LNCaP clone FGC (cell line): ENCODE data around the gene KLC1.

Experiments used
- DNase-seq: peaks from one replicate; pipeline ENCODE4 v3.0.0-alpha.2; 2011; ENCODE audit warnings: low read depth
- H3K4me3 ChIP-seq: 2 replicates; pipeline ENCODE4 v1.5.1; 2011; ENCODE audit warnings: mild to moderate bottlenecking, low read depth, low read length, control low read depth
- TF ChIP-seq, protein P1 (sequence below): IDR thresholded peaks from 2 replicates; pipeline ENCODE4 v1.5.1; 2012; ENCODE audit warnings: mild to moderate bottlenecking; ENCODE audit not compliant: control insufficient read depth, insufficient read depth; ENCODE audit errors: extremely low read depth

Gene KLC1

GRCh38 chr14:103695296-103696069 is 66.5 kb downstream of the KLC1 start:
- no peak overlapping the region for H3K4me3 ChIP-seq
- TF ChIP-seq, protein P1, sequence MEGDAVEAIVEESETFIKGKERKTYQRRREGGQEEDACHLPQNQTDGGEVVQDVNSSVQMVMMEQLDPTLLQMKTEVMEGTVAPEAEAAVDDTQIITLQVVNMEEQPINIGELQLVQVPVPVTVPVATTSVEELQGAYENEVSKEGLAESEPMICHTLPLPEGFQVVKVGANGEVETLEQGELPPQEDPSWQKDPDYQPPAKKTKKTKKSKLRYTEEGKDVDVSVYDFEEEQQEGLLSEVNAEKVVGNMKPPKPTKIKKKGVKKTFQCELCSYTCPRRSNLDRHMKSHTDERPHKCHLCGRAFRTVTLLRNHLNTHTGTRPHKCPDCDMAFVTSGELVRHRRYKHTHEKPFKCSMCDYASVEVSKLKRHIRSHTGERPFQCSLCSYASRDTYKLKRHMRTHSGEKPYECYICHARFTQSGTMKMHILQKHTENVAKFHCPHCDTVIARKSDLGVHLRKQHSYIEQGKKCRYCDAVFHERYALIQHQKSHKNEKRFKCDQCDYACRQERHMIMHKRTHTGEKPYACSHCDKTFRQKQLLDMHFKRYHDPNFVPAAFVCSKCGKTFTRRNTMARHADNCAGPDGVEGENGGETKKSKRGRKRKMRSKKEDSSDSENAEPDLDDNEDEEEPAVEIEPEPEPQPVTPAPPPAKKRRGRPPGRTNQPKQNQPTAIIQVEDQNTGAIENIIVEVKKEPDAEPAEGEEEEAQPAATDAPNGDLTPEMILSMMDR: no peak
- DNase-seq: no peak

DNA sequence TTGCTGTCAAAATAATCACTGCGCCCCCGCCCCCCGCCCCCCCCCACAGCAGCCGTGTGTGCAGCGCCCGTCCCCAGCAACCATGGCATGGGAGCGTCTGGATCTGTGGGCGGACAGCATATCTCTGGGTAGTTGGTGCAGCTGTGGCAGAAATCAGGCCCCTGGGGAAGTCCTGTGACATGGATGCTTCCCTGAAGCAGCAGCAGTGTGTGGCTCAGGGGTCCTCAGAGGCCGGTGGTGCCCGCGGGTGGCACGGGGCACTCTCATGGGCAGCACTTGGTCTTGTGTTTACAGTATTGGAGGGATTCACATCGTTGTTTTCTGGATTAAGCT is 67.0 kb downstream of the KLC1 start:
- no peak for DNase-seq

DNA sequence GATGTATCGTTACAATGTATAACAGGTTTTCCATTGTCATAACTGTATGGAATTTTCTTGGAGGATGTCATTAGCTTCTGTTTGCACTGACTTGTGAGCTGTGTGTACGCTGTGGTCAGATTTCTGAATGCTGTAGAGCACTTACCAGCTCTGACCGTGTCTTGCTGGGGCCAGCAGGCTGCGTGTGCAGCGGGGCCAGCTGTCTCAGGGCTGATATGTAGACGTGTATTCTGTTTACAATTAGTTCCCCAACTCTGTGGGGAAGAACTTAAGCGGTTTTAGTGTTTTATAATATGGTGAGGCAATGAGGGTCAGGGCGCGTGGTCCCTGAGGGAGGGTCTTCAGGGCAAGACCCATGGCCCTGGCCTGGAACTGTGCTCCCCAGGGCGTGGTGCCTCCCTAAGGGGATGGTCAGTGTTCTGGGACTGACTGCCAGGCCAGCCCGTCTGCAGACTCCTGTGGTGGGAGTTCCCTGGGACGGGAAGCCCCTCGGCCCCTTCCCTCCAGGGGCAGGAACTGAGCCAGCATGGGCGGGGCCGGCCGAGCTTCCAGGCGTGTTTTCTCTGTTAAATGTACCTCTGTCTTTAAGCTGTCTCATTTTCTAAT is 67.6 kb downstream of the KLC1 start:
- H3K4me3 ChIP-seq: no peak overlapping the region
- DNase-seq: no peak
- TF ChIP-seq, protein P1: no peak

More for the DNA sequence above, 67.0 kb downstream of the KLC1 start:
- H3K4me3 ChIP-seq: no peak overlapping the region
- TF ChIP-seq, protein P1: no peak

GRCh38 chr14:103697206-103697602 is 68.2 kb downstream of the KLC1 start:
- TF ChIP-seq, protein P1: no peak
- no peak for DNase-seq
- no peak overlapping the region for H3K4me3 ChIP-seq

DNA sequence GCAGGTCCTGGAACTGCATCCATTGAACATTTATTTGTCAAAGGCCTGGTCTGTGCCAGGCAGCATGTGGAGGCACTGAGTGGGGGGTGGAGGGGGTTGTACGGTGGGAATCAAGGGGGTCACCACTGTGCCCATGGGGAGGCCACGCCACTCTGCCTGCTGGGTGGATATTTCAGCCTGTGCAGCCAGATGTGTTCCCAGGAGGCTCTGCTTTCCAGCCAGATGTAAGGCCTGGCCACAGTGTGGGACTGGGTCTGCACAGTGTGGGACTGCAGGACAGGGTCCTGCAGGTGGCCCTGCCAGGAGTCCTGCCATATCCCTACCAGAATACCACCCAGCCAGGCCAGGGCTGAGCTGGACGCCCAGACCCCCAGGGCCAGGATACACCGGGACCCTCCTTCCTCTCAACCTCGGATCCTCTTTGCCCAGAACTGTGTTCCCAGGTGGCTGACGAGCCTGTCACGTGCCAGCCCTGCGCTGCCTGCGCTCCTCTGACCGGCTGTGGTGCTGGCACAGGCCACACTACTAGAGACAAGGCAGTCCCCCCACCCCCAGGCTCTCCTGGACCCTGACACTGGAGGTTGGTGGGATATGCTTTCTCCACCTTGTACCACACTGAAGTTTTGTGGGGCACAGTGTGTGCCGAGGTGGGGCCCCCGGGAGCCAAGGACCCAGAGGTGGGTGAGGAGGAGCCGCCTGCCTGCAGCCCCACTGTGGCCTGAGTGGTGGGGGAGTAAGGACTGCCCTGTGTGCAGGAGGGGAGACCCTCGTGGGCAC is 68.8 kb downstream of the KLC1 start:
- TF ChIP-seq, protein P1: no peak
- DNase-seq: no peak
- H3K4me3 ChIP-seq: no peak overlapping the region

- TF ChIP-seq, protein P1: no peak
- peak; percentile 94 for DNase-seq
- no peak overlapping the region for H3K4me3 ChIP-seq
Measured at GRCh38 chr14:103698380-103699260, 69.6 kb downstream of the KLC1 start.
